ENCODE measurements around the gene CDK5RAP3. TPM values are rescaled to one million over a fixed set of nuclear protein-coding genes. Genes with fewer than 3 reads are reported as not detected.

The CDK5RAP3 gene
- polyA plus RNA-seq, 4 donors: 169 to 721 (median 374) TPM

DNA sequence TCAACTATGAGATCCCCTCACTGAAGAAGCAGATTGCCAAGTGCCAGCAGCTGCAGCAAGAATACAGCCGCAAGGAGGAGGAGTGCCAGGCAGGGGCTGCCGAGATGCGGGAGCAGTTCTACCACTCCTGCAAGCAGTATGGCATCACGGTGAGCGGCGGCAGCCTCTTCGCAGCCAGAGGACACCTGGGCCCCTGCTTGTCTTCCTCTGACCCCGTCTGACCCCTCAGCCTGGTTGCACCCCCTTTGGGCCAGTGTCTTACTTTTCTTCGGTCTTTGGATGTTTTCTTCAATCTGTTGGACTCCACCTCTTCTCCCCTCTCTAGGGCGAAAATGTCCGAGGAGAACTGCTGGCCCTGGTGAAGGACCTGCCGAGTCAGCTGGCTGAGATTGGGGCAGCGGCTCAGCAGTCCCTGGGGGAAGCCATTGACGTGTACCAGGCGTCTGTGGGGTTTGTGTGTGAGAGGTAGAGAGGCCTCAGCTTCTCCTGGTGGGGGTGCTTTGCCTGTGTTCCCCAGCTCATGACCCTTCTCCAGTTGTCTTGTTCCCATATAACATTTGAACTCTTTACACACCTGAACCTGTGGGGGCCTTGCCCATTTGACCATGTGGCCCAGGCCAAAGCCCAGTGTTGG, 4.4 kb downstream of the CDK5RAP3 start:
- H3K4me1 ChIP-seq (ENCODE audit: control insufficient read depth in 3 of 3, insufficient read depth in 2 of 3, low read depth in 1 of 3, low read length in 2 of 3): peaks cover 2 to 13% (median 3%) of the 10 kb centered on the region in 3 donors
- DNase-seq (no peak), FAIRE-seq (no peak)
- H3K9me3 ChIP-seq (ENCODE audit: control insufficient read depth in 2 of 2, insufficient read depth in 1 of 2, low read depth in 1 of 2, low read length in 1 of 2): no peaks in the 10 kb centered on the region
- no peaks in the 10 kb centered on the region for H3K27me3 ChIP-seq (ENCODE audit: control insufficient read depth in 3 of 3, insufficient read depth in 3 of 3, low read length in 3 of 3)
- H3K27ac ChIP-seq (ENCODE audit: low read depth in 1 of 3, low read length in 2 of 3): no peak overlapping the region
- 81 to 90% (median 84%) methylated on average over 14 to 15 of the region's 15 CpGs for WGBS, 3 donors
- H3K4me3 ChIP-seq (ENCODE audit: low read depth in 1 of 3, low read length in 3 of 3): no peak overlapping the region
- H3K36me3 ChIP-seq (ENCODE audit: control insufficient read depth in 3 of 3, insufficient read depth in 2 of 3, low read depth in 1 of 3, low read length in 3 of 3): peaks cover 12 to 59% (median 15%) of the 10 kb centered on the region in 3 donors

DNA sequence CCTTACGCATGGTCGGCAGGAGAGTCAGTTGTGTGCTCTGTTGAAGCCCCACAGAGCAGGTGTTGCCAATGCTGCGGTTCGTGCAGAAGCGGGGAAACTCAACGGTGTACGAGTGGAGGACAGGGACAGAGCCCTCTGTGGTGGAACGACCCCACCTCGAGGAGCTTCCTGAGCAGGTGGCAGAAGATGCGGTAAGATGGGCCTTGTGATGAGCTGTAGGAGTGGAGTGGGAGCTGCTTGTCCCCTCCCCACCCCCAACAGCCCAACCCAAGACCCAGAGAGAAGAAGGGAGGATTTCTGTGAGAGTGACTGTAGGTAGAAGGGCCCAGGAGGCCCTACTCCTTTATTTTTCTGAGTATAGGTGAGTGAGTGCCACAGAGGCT, 4.9 kb downstream of the CDK5RAP3 start:
- Histone ChIP-seq H3K36me3 (ENCODE audit: control insufficient read depth in 3 of 3, insufficient read depth in 2 of 3, low read depth in 1 of 3, low read length in 3 of 3) (peaks cover 16 to 64% (median 17%) of the 10 kb centered on the region in 3 donors), H3K27ac (ENCODE audit: low read depth in 1 of 3, low read length in 2 of 3) (no peak overlapping the region), H3K4me3 (ENCODE audit: low read depth in 1 of 3, low read length in 3 of 3) (no peak overlapping the region), H3K27me3 (ENCODE audit: control insufficient read depth in 3 of 3, insufficient read depth in 3 of 3, low read length in 3 of 3) (no peaks in the 10 kb centered on the region), H3K4me1 (ENCODE audit: control insufficient read depth in 3 of 3, insufficient read depth in 2 of 3, low read depth in 1 of 3, low read length in 2 of 3) (peaks cover 2 to 12% (median 3%) of the 10 kb centered on the region in 3 donors), H3K9me3 (ENCODE audit: control insufficient read depth in 2 of 2, insufficient read depth in 1 of 2, low read depth in 1 of 2, low read length in 1 of 2) (no peaks in the 10 kb centered on the region)
- no peak for FAIRE-seq
- WGBS, 3 donors: 89 to 93% (median 91%) methylated on average over 10 of the region's 10 CpGs
- no peak for DNase-seq

DNA sequence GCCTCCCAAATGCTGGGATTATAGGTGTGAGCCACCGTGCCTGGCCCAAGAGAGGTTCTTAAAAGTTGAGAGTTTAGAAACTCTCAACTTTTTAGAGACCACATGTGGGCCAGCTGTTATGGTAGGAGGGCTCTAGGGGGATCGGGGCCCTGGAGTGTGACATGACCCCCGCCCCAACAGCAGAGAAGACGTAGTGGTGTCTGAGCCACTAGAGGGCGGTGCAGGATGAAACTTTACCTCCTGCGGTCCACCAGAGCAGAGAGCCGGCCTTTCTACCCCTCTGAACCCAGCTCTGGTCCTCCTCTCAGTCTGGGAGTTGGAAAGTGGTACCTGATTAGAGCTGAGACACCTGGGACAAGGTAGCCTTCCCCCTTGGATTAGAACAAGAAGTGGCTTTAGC, 7.4 kb downstream of the CDK5RAP3 start:
- H3K27ac ChIP-seq (ENCODE audit: low read depth in 1 of 3, low read length in 2 of 3): no peak overlapping the region
- H3K4me3 ChIP-seq (ENCODE audit: low read depth in 1 of 3, low read length in 3 of 3): no peak overlapping the region
- H3K27me3 ChIP-seq (ENCODE audit: control insufficient read depth in 3 of 3, insufficient read depth in 3 of 3, low read length in 3 of 3): no peaks in the 10 kb centered on the region
- H3K9me3 ChIP-seq (ENCODE audit: control insufficient read depth in 2 of 2, insufficient read depth in 1 of 2, low read depth in 1 of 2, low read length in 1 of 2): no peaks in the 10 kb centered on the region
- 24 to 37% (median 30%) methylated on average over 7 of the region's 7 CpGs for WGBS, 3 donors
- no peak for FAIRE-seq
- peak; percentile 34 to 64 for DNase-seq
- peaks cover 17 to 88% (median 24%) of the 10 kb centered on the region in 3 donors for H3K36me3 ChIP-seq (ENCODE audit: control insufficient read depth in 3 of 3, insufficient read depth in 2 of 3, low read depth in 1 of 3, low read length in 3 of 3)
- H3K4me1 ChIP-seq (ENCODE audit: control insufficient read depth in 3 of 3, insufficient read depth in 2 of 3, low read depth in 1 of 3, low read length in 2 of 3): no peaks in the 10 kb centered on the region

DNA sequence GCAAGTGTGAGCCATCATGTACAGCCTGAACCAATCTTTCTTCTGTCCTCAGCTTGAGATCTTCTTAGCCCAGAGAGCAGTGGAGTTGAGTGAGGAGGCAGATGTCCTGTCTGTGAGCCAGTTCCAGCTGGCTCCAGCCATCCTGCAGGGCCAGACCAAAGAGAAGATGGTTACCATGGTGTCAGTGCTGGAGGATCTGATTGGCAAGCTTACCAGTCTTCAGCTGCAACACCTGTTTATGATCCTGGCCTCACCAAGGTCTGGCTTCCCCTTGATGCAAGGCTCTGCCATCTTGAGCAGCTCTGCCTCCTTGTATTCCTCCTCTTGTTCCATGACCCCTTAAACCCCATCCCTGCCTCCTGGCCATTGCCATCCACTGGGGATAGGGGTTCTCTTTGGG, 9.6 kb downstream of the CDK5RAP3 start:
- H3K27me3 ChIP-seq (ENCODE audit: control insufficient read depth in 3 of 3, insufficient read depth in 3 of 3, low read length in 3 of 3): no peaks in the 10 kb centered on the region
- H3K4me1 ChIP-seq (ENCODE audit: control insufficient read depth in 3 of 3, insufficient read depth in 2 of 3, low read depth in 1 of 3, low read length in 2 of 3): no peaks in the 10 kb centered on the region
- no peak overlapping the region for H3K4me3 ChIP-seq (ENCODE audit: low read depth in 1 of 3, low read length in 3 of 3)
- H3K27ac ChIP-seq (ENCODE audit: low read depth in 1 of 3, low read length in 2 of 3): no peak overlapping the region
- no peak for DNase-seq
- peaks cover 20 to 84% (median 24%) of the 10 kb centered on the region in 3 donors for H3K36me3 ChIP-seq (ENCODE audit: control insufficient read depth in 3 of 3, insufficient read depth in 2 of 3, low read depth in 1 of 3, low read length in 3 of 3)
- H3K9me3 ChIP-seq (ENCODE audit: control insufficient read depth in 2 of 2, insufficient read depth in 1 of 2, low read depth in 1 of 2, low read length in 1 of 2): no peaks in the 10 kb centered on the region
- FAIRE-seq: no peak

DNA sequence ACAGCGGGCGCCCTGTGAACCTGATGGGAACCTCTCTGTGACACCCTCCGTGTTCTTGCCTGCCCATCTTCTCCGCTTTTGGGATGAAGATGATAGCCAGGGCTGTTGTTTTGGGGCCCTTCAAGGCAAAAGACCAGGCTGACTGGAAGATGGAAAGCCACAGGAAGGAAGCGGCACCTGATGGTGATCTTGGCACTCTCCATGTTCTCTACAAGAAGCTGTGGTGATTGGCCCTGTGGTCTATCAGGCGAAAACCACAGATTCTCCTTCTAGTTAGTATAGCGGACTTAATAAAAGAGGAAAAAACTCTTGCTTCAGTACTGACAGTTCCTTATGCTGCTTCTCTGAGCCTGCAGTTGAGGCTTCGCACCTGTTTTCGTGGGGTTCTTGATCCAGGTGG, 10.5 kb downstream of the CDK5RAP3 start:
- DNase-seq: no peak
- Histone ChIP-seq H3K27me3 (ENCODE audit: control insufficient read depth in 3 of 3, insufficient read depth in 3 of 3, low read length in 3 of 3) (no peaks in the 10 kb centered on the region), H3K4me3 (ENCODE audit: low read depth in 1 of 3, low read length in 3 of 3) (no peak overlapping the region), H3K9me3 (ENCODE audit: control insufficient read depth in 2 of 2, insufficient read depth in 1 of 2, low read depth in 1 of 2, low read length in 1 of 2) (no peaks in the 10 kb centered on the region), H3K36me3 (ENCODE audit: control insufficient read depth in 3 of 3, insufficient read depth in 2 of 3, low read depth in 1 of 3, low read length in 3 of 3) (peaks cover 20 to 77% (median 24%) of the 10 kb centered on the region in 3 donors), H3K4me1 (ENCODE audit: control insufficient read depth in 3 of 3, insufficient read depth in 2 of 3, low read depth in 1 of 3, low read length in 2 of 3) (no peaks in the 10 kb centered on the region), H3K27ac (ENCODE audit: low read depth in 1 of 3, low read length in 2 of 3) (no peak overlapping the region)
- FAIRE-seq: no peak
- 86 to 97% (median 91%) methylated on average over 9 of the region's 9 CpGs for WGBS, 3 donors

DNA sequence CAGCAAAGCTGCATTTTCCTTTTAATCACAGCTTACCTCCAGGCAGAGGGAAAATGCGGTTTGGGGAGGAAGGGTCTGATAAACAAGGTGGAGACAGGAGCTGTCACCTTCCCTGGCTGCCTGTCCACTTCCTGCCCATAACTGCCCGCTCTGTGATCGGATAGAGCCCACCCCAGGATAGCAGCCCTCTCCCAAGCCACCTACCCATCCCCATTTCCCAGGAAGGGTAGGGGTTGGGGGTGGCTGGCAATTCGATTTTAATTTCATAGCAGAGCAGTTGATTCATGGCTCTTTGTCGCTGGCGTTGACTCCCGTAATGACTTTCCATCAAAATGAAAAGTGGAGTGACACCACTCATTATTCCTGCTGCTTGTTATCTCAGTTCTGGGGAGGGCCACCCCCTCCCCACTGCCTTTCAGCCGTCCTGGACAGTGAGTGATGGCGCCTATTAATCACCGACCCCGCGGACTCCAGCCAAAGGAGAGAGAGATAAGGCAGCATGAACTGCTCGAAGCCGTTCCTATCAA, 11.2 kb downstream of the CDK5RAP3 start:
- peaks cover 20 to 74% (median 24%) of the 10 kb centered on the region in 3 donors for H3K36me3 ChIP-seq (ENCODE audit: control insufficient read depth in 3 of 3, insufficient read depth in 2 of 3, low read depth in 1 of 3, low read length in 3 of 3)
- FAIRE-seq: no peak

DNA sequence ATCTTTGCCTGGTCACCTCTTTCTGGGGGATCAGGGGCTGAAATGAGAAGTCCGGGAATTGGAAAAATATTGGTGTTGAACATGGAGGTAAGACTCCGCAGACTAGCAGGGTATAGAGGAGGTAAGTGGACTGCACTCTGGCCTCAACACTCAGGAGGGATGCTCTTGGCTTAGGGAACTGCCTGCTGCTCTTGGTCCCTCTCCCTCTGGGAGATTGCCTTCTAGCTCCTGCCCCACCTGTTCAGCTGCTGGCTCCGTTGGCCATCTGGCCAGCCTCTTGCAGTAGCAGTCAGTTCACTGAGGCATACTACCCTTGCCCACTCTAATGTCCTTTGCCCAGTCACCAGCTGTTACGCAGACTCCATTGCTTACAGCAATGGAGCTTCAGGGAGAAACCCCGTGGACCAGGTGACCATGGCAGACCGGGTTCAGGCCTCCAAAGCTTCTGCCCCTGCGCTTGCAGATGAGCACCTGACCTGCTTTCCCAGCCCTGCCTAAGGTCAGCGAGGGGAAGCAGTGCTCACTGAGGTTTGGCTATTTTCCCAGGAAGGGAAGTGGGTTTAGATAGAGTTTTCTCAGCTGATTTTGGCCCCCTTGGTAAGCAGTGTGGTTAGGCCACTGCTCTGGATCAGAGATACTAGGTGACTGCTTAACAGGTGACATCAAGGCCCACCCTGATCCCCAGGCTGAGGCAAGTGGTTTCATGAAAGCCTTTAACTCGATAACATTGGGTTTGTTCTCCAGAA, 11.9 kb downstream of the CDK5RAP3 start:
- Histone ChIP-seq H3K4me1 (ENCODE audit: control insufficient read depth in 3 of 3, insufficient read depth in 2 of 3, low read depth in 1 of 3, low read length in 2 of 3) (peaks cover 0 to 4% (median 0%) of the 10 kb centered on the region in 3 donors), H3K27me3 (ENCODE audit: control insufficient read depth in 3 of 3, insufficient read depth in 3 of 3, low read length in 3 of 3) (peaks cover 0 to 4% (median 0%) of the 10 kb centered on the region in 3 donors), H3K9me3 (ENCODE audit: control insufficient read depth in 2 of 2, insufficient read depth in 1 of 2, low read depth in 1 of 2, low read length in 1 of 2) (no peaks in the 10 kb centered on the region), H3K27ac (ENCODE audit: low read depth in 1 of 3, low read length in 2 of 3) (no peak overlapping the region), H3K36me3 (ENCODE audit: control insufficient read depth in 3 of 3, insufficient read depth in 2 of 3, low read depth in 1 of 3, low read length in 3 of 3) (peaks cover 15 to 68% (median 24%) of the 10 kb centered on the region in 3 donors), H3K4me3 (ENCODE audit: low read depth in 1 of 3, low read length in 3 of 3) (no peak overlapping the region)
- DNase-seq (no peak), FAIRE-seq (no peak)
- WGBS, 3 donors: 81 to 84% (median 82%) methylated on average over 9 of the region's 9 CpGs

More for the DNA sequence above, 11.2 kb downstream of the CDK5RAP3 start:
- peaks cover 0 to 3% (median 0%) of the 10 kb centered on the region in 3 donors for H3K4me1 ChIP-seq (ENCODE audit: control insufficient read depth in 3 of 3, insufficient read depth in 2 of 3, low read depth in 1 of 3, low read length in 2 of 3)
- 60 to 68% (median 68%) methylated on average over 14 of the region's 14 CpGs for WGBS, 3 donors
- H3K27ac ChIP-seq (ENCODE audit: low read depth in 1 of 3, low read length in 2 of 3): no peak overlapping the region
- no peaks in the 10 kb centered on the region for H3K9me3 ChIP-seq (ENCODE audit: control insufficient read depth in 2 of 2, insufficient read depth in 1 of 2, low read depth in 1 of 2, low read length in 1 of 2)
- no peaks in the 10 kb centered on the region for H3K27me3 ChIP-seq (ENCODE audit: control insufficient read depth in 3 of 3, insufficient read depth in 3 of 3, low read length in 3 of 3)
- no peak for DNase-seq
- H3K4me3 ChIP-seq (ENCODE audit: low read depth in 1 of 3, low read length in 3 of 3): no peak overlapping the region

DNA sequence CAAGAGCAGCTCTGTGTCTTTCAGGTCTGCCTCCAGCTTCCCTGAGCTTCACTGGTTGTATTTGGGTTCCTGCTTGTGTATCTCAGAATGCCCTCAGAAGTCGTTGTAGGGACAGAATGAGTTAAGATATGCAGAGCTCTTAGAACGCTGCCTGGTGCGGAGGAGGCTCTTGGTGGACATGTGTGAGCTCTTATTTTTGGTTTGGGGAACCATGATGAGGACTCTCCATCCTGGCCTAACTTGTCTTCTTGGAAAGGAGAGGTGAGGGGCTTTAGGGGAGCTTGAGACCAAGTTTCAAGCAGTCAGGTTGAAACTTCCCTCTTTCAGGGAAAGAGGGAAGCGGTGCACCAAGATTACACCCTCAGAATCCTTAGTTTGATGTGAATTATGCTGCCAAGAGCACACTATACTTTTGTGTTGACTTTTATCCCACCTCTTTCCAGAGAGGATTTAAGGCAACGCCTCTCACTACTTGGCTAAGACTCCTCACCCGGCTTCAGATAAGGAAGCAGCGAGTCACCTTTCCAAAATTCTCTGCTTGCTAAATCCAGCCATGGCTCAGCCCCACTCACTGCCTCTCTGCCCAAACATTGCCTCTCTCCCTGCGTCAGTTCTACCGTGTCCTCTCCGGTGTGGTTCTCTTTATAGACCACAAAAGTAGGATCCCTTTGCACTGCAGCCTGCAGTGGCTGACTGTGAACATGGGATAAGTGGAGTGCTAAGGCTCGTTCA, 12.7 kb downstream of the CDK5RAP3 start:
- H3K4me1 ChIP-seq (ENCODE audit: control insufficient read depth in 3 of 3, insufficient read depth in 2 of 3, low read depth in 1 of 3, low read length in 2 of 3): peaks cover 0 to 4% (median 0%) of the 10 kb centered on the region in 3 donors
- H3K27ac ChIP-seq (ENCODE audit: low read depth in 1 of 3, low read length in 2 of 3): no peak overlapping the region
- no peaks in the 10 kb centered on the region for H3K9me3 ChIP-seq (ENCODE audit: control insufficient read depth in 2 of 2, insufficient read depth in 1 of 2, low read depth in 1 of 2, low read length in 1 of 2)
- WGBS, 3 donors: 80 to 84% (median 80%) methylated on average over 11 of the region's 11 CpGs
- H3K36me3 ChIP-seq (ENCODE audit: control insufficient read depth in 3 of 3, insufficient read depth in 2 of 3, low read depth in 1 of 3, low read length in 3 of 3): peaks cover 14 to 62% (median 22%) of the 10 kb centered on the region in 3 donors
- FAIRE-seq (no peak), DNase-seq (no peak)
- H3K4me3 ChIP-seq (ENCODE audit: low read depth in 1 of 3, low read length in 3 of 3): no peak overlapping the region
- H3K27me3 ChIP-seq (ENCODE audit: control insufficient read depth in 3 of 3, insufficient read depth in 3 of 3, low read length in 3 of 3): peaks cover 0 to 4% (median 0%) of the 10 kb centered on the region in 3 donors
